GM18909 (cell line): ENCODE measurements around the gene UBE2E1.
"Not testable (repeated sequence)": the region's sequence is repeated elsewhere in the genome, so short reads cannot be mapped to it uniquely, and the experiment has no call there.

Experiments used
- ATAC-seq: cut with Tn5 transposase; IDR thresholded peaks from one replicate; pipeline ENCODE4 v1.9.1; 2021; ENCODE audit warnings: mild to moderate bottlenecking; ENCODE audit not compliant: unreplicated experiment, poor library complexity

UBE2E1 gene

GRCh38 chr3:23837286-23837685 is 31.5 kb downstream of the UBE2E1 start:
- ATAC-seq = peak; percentile 20

GRCh38 chr3:23837691-23838090 is 31.9 kb downstream of the UBE2E1 start:
- peak; percentile 60 for ATAC-seq

- ATAC-seq = no peak
These were observed 34.8 kb downstream of the UBE2E1 start for GRCh38 chr3:23840521-23840920.

- ATAC-seq = no peak
These were observed 38.1 kb downstream of the UBE2E1 start for GRCh38 chr3:23843869-23844268.

- no peak for ATAC-seq
These were observed 39.8 kb downstream of the UBE2E1 start for GRCh38 chr3:23845326-23846216.

GRCh38 chr3:23849462-23849861 is 43.7 kb downstream of the UBE2E1 start:
- ATAC-seq = not testable (repeated sequence)

GRCh38 chr3:23856286-23856685 is 50.5 kb downstream of the UBE2E1 start:
- ATAC-seq = no peak

GRCh38 chr3:23859012-23859743 is 53.4 kb downstream of the UBE2E1 start:
- ATAC-seq = no peak

GRCh38 chr3:23859839-23860382 is 54.2 kb downstream of the UBE2E1 start:
- no peak for ATAC-seq

- no peak for ATAC-seq
These were observed 55.9 kb downstream of the UBE2E1 start for GRCh38 chr3:23861689-23862088.

GRCh38 chr3:23863060-23863459 is 57.3 kb downstream of the UBE2E1 start:
- ATAC-seq = no peak

- ATAC-seq = no peak
These were observed 59.2 kb downstream of the UBE2E1 start for GRCh38 chr3:23864931-23865330.

GRCh38 chr3:23865595-23866396 is 60.0 kb downstream of the UBE2E1 start:
- ATAC-seq = peak; percentile 90

- no peak for ATAC-seq
These were observed 61.6 kb downstream of the UBE2E1 start for GRCh38 chr3:23867400-23867799.

GRCh38 chr3:23867838-23868237 is 62.1 kb downstream of the UBE2E1 start:
- no peak for ATAC-seq

GRCh38 chr3:23869977-23870662 is 64.4 kb downstream of the UBE2E1 start:
- no peak for ATAC-seq

GRCh38 chr3:23870663-23871043 is 64.9 kb downstream of the UBE2E1 start:
- not testable (repeated sequence) for ATAC-seq

GRCh38 chr3:23871361-23871760 is 65.6 kb downstream of the UBE2E1 start:
- ATAC-seq = not testable (repeated sequence)

GRCh38 chr3:23872330-23872729 is 66.6 kb downstream of the UBE2E1 start:
- no peak for ATAC-seq

- no peak for ATAC-seq
These were observed 68.2 kb downstream of the UBE2E1 start for GRCh38 chr3:23873941-23874340.
